Esophagus muscularis mucosa (tissue), 3 donors: ENCODE results near the gene SNCA.

Experiments
- CTCF ChIP-seq, 3 experiments: fragments of 200-600 bp in 2 of 3; fragments of 450-650 bp in 1 of 3; sonication (generic) in 2 of 3; IDR thresholded peaks; one replicate each; pipeline ENCODE4 v1.5.1; 2017 to 2019; ENCODE audit warnings: antibody characterized with exemption in 3 of 3, mild to moderate bottlenecking in 2 of 3, moderate library complexity in 1 of 3
- EP300 ChIP-seq: sonication (generic); formaldehyde crosslinking; IDR thresholded peaks from one replicate; pipeline ENCODE4 v1.6.1; 2017; ENCODE audit warnings: antibody characterized with exemption

- TF ChIP-seq EP300 (no peak), CTCF (IDR thresholded peaks at IDR 0.05) (no peak)
Observed at GRCh38 chr4:89813197-89813596, 23.8 kb downstream of the SNCA start.
